OCI-LY7 (cell line): Measurements from ENCODE around the gene KCNJ11.

Experiments
- CTCF ChIP-seq: fragments of 200-600 bp; sonication (generic); conservative IDR thresholded peaks from 2 replicates; pipeline ENCODE4 v1.5.1; 2014; ENCODE audit warnings: mild to moderate bottlenecking, antibody characterized with exemption, low read length, moderate library complexity, mixed read lengths
- EZH2phosphoT487 ChIP-seq: fragments of 200-600 bp; sonication (generic); IDR thresholded peaks from 2 replicates; pipeline ENCODE4 v1.6.1; 2018; ENCODE audit warnings: low read depth, borderline replicate concordance, mild to moderate bottlenecking, mixed run types, antibody characterized with exemption, low read length, moderate library complexity, mixed read lengths

DNA sequence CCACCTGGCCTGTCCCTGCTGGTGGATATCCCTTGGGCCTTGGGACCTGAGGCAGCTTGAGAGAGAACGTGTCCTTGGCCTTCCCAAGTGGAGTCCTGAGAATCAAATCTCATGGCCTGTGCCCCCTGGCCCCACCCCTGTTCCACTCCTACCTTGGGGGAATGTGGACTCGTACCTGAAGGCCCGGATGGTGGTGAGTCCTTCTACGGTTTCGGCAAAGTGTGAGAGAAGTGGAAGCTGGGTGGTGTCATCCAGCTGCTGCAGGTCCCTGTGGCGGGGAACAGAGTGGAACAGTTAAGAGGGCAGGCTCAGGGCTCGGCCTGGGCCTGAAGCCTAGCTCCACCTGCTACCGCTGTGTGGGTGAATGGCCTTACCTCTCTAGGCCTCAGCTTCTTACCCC lies 14.0 kb upstream of the KCNJ11 start:
- no peak for TF ChIP-seq CTCF
- no peak for TF ChIP-seq EZH2phosphoT487
